Left cardiac atrium (tissue), 4 donors: ENCODE data around the gene EPS8L3. TPM values are rescaled to one million over a fixed set of nuclear protein-coding genes. Genes with fewer than 3 reads are reported as not detected.
"Not testable (repeated sequence)": the region's sequence is repeated elsewhere in the genome, so short reads cannot be mapped to it uniquely, and the experiment has no call there.

Source experiments
- ATAC-seq, 2 donors: fragments of 200-7000 bp; cut with Tn5 transposase; one replicate each; pipeline ENCODE4 v1.9.1; 2020; ENCODE audit warnings: mild to moderate bottlenecking in 2 of 2, moderate library complexity in 2 of 2
- DNase-seq: peaks from one replicate; pipeline ENCODE4 v3.0.0-alpha.2; 2020
- intact Hi-C, 2 donors: fragments of 100-400 bp; cut with DNase I; formaldehyde crosslinking; loops; one replicate each; pipeline versions ENCODE4 v1.14.1 to v1.15.1; 2022 to 2023
- long read RNA-seq: library from polyadenylated mRNA; unstranded; transcript quantifications from one replicate; pipeline ENCODE4 v2.0.0, GENCODE V29; 2021
- total RNA-seq, 2 donors: library from RNA; stranded (reverse); fragmentation: NEBNext Ultra II Directional; extraction: Animal tissue kit (Norgen Biotek cat#: 25700); gene quantifications; one replicate each; pipeline ENCODE4 v1.2.1, GENCODE V29; 2021
- donor health status: DM: no; HTN: yes; CAD: no.
- donor health status: DM: no; HTN: yes; CAD: no; lungs with severe emphysema.
- donor health status: DM: yes; HTN: yes; CAD: no.
- donor health status: Dilated cardiomyopathy.

The EPS8L3 gene, protein sequence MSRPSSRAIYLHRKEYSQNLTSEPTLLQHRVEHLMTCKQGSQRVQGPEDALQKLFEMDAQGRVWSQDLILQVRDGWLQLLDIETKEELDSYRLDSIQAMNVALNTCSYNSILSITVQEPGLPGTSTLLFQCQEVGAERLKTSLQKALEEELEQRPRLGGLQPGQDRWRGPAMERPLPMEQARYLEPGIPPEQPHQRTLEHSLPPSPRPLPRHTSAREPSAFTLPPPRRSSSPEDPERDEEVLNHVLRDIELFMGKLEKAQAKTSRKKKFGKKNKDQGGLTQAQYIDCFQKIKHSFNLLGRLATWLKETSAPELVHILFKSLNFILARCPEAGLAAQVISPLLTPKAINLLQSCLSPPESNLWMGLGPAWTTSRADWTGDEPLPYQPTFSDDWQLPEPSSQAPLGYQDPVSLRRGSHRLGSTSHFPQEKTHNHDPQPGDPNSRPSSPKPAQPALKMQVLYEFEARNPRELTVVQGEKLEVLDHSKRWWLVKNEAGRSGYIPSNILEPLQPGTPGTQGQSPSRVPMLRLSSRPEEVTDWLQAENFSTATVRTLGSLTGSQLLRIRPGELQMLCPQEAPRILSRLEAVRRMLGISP
- not detected for total RNA-seq
- long read RNA-seq = 0 reads

- intact Hi-C loops = no loop called here
- no peak for ATAC-seq
Measured at GRCh38 chr1:109763646-109764415, at the start of gene EPS8L3. EPS8L3 (minus strand) TSS chr1:109763923; CDS start chr1:109761749, 2,174 bp downstream.

GRCh38 chr1:109812691-109813393 is 49.1 kb upstream of the EPS8L3 start:
- DNase-seq (no peak), ATAC-seq (no peak)
- intact Hi-C loops = no loop called here

More at GRCh38 chr1:109763646-109764415, at the start of gene EPS8L3:
- peak; percentile 15 for DNase-seq

DNA sequence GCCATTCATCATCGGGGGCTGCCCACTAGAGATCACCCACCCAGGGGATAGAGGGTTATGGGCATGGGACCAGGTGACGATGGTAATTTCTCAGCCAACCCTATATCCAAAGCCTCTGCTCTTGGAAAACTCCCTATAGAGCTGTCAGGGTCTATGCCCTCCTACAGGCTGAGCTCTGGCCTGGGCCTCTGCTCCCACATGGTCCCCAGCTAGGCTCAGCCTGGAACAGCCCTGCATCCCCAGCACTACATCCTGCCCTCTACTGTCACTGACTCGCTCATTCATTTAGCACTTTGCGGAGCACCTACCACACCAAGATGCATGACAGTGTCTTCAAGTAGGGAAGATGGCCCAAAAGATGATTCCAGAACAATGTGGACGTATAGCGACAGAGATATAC is 45.0 kb upstream of the EPS8L3 start:
- ATAC-seq (no peak), DNase-seq (no peak)
- intact Hi-C loops = no loop called here

- intact Hi-C loops = no loop called here
- ATAC-seq = peak in 1 of 2 donors; percentile 53
- no peak for DNase-seq
Measured at GRCh38 chr1:109807822-109808680, 44.3 kb upstream of the EPS8L3 start.

- intact Hi-C loops = no loop called here
- DNase-seq (no peak), ATAC-seq (peak in 1 of 2 donors; percentile 34)
Measured at GRCh38 chr1:109807402-109807801, 43.7 kb upstream of the EPS8L3 start.

DNA sequence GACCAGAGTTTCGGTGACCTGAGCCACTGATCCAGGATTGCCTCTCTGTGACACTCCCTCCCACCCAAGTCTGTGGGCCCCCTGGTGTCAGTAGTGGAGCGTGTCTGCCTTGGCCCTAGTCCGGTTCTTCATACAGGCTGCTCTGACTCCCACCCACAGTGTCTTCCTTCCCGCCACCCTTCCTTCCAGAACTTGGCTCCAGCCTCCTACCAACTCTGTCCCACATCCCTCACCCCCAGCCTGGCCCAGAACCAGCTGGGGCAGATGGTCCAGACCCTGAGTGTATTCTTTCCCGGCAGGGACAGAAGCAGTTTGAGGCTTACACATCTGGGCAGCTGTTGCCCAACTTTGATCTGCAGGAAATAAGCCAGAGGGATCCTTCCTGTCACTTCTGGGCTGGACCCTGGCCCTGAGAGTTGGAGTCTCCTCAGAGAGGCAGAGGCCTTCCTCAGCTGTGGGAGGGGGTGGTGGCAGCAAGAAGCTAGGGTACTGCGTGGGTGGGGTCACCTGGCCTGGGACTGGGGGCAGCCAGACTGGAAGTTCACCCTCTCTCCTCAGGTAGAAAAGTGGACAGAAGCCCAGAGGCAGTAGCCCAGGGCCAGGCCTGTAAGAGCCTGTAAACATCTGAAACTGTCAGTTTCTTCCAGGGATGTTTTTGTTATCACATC is 43.1 kb upstream of the EPS8L3 start:
- intact Hi-C loops = no loop called here
- ATAC-seq (peak in 1 of 2 donors; percentile 35), DNase-seq (no peak)

- intact Hi-C loops = no loop called here
- ATAC-seq = no peak
- DNase-seq = no peak
Measured at GRCh38 chr1:109805486-109806165, 41.9 kb upstream of the EPS8L3 start.

GRCh38 chr1:109804660-109805059 is 40.9 kb upstream of the EPS8L3 start:
- DNase-seq (no peak), ATAC-seq (no peak)
- intact Hi-C loops = no loop called here

DNA sequence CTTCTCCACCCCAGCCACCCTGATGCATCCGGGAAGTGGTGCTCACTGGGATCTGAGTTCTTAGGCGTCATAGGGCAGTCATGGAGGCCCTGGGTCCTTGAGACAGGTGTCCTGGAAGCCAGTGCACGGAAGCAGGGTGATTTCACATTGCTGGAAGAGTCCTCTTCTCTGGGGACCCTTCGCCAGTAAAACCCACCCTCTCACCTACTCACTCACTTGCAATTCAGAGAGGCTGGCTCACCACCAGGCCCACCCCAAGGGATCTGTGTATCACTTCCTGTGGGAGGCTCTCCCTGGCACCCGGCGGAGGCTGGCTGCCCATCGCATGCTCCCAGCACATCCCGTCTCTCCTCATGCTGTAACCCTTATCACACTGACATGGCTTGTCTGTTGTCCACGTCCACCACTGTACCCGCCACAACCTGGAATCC is 40.2 kb upstream of the EPS8L3 start:
- intact Hi-C loops = no loop called here
- peak; percentile 14 to 20 for ATAC-seq
- DNase-seq = no peak

DNA sequence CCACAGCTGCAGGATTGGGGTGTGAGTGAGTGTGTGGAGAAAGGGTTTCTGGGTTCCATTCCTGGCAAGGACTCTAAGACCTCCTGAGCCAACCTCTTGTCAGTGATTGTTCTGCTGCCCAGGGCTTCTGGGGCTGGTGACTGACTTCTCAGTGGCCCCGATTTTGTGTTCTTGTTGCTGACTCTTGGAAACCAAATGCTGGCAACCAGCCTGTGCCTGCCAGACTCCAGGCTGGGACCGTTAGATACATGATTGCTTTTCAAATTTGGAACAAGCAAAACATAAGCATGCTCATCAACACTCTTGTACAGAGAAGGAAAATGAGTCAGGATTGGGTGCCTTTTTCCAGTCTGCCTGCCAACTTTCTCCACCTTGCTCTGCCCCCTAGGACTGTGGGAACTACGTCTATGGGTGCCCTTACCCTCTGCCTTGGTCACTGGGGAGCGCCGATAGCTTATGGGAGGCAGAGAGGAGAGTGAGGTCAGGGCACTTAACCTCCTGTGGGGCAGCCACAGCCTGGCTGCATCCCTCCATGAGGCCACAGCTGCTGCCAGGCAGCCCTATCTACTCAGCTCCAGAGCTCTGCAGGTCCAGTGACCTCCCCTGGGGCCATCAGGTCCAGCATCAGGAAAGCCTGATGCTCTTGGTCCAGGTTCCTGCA is 39.3 kb upstream of the EPS8L3 start:
- intact Hi-C loops = no loop called here
- ATAC-seq (peak; percentile 18 to 44), DNase-seq (no peak)

DNA sequence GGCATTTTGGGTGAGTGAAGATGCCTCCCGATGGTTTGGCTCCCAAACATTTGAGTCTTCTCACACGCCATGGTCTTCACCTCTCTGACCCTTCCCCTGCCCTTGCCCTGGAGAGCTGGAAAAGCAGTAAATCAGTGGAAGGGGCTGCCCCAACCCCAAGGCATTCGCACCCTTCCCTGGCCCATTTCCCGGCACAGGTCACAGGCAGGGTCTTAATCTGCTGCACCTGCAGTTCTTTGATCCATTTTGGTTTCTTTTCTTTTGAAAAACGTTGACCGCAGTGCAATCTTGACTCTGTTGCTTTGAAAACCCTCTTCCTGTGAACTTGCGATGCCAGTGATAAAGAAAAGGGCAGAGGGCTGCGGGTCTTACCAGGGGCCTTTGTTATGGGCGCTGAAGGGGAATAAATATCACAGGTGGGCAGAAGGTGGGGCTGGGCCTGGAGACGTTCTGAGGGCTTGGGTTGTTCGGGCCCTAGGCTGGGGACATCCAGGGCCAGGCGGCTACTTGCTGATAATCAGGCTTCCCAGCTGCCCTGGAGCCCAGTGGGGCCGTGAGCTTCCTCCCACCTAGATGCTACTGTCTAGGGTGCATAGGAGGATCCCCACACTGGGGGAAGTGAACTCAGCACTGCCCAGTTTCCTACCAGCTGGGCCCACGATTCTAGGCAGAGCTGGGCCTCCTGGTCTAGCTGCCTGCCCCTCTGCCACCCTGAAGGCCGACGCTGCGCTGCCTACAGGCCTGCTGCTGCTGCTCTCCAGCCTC is 38.6 kb upstream of the EPS8L3 start:
- no peak for DNase-seq
- ATAC-seq = peak; percentile 12 to 20
- intact Hi-C loops = no loop called here

DNA sequence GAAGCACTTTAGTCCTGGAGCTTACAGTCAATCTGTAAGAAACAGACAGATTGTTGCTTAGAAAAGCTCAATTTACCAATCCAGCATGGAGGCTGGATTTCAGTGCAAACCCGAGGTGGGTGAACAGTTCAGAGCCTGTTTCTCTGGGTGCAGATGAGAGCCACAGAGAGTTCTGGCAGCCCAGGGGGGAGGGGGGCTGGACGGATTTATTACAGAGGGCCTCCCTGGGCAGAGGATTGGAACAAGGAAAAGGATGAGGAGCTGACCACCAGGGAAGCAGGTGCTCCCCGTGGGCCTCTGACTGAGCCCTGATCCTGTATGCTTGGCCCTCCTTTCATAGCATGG is 38.0 kb upstream of the EPS8L3 start:
- DNase-seq (no peak), ATAC-seq (no peak)
- intact Hi-C loops = no loop called here

DNA sequence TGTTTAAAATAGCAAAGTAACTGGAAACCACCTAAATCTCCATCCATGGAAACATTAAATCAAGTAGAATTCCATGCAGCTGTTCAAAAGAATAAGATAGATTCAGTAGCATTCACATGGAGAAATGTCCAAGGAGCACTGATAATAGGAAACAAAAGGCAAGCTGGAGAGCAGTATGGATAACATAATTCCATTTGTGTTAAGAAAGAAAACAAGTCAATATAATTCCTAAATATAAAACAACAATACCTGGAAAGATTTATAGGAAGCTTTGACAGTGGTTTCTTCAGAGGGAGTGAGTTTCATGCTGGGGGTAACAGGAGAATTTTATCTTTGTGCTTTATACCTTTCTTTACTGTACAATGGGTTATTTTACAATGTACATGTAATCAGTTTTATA is 36.6 kb upstream of the EPS8L3 start:
- DNase-seq (no peak), ATAC-seq (no peak)
- intact Hi-C loops = no loop called here

DNA sequence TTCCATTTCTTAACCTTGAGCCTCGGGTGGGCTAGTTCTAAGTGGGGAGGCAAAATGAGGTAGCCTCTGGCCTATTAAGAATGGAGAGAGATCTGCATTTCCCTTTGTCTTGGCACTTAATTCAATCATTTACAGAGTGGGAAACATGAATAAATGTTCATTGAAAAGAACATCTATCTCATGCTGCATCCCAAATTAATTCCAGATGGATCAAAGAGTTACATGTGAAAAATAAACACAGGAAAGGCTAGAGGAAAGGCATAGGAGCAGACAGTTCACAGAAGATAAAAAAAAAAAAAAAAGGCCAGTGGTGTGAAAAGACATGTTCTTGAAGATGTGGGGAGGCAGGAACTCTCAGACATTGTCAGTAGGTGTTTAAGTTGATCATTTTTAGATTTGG is 35.7 kb upstream of the EPS8L3 start:
- no peak for DNase-seq
- no peak for ATAC-seq
- intact Hi-C loops = loop anchor here in 1 of 2 donors (10.0 kb wide), 1 partner anchor 95 kb away; no protein-coding TSS in a partner anchor

- not testable (repeated sequence) for DNase-seq, ATAC-seq
- intact Hi-C loops = loop anchor here in 1 of 2 donors (10.0 kb wide), 1 partner anchor 98 kb away; no protein-coding TSS in a partner anchor
Measured at GRCh38 chr1:109797303-109797595, 33.5 kb upstream of the EPS8L3 start.
